ENCODE data around the gene PRPF40A.

The PRPF40A gene

DNA sequence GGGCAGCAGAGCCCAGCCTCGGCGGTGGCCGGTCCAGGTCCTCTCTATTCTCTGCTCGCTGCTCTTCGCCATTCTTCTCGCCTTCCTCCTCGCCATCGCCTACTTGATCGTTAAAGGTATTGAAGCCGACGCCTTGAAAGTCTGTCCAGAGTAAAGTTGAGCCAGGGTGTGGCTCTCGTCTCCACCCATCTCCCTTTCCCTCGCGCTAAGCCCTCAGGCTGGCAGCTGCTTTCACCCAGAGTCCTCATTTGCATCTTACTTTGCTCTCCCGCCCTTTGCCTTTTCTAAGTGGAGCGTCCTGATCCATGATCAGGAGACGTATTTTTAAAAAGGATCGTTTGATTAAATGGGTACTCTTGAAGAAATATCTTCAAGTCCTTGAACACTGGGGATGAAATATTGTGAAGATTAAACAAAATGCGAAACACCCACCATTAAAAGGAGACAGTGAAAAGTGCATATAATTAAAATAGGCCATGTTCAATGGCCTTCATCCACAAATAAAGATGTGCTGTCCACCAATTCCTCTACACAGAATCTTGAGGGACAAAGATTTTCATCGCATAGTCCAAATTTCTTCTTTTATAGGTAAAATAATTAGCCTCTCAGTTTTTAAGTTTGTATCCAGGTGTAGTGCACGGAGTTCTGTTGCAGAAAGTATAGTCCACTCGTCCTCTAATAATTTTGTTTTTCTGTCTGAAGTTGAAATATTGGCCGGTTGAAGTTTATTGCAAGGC, 1.8 kb upstream of the PRPF40A start:
- no peaks in the 10 kb centered on the region for H3K36me3 ChIP-seq (ENCODE audit: control insufficient read depth, insufficient read depth, low read length)
- TF ChIP-seq, protein P1, sequence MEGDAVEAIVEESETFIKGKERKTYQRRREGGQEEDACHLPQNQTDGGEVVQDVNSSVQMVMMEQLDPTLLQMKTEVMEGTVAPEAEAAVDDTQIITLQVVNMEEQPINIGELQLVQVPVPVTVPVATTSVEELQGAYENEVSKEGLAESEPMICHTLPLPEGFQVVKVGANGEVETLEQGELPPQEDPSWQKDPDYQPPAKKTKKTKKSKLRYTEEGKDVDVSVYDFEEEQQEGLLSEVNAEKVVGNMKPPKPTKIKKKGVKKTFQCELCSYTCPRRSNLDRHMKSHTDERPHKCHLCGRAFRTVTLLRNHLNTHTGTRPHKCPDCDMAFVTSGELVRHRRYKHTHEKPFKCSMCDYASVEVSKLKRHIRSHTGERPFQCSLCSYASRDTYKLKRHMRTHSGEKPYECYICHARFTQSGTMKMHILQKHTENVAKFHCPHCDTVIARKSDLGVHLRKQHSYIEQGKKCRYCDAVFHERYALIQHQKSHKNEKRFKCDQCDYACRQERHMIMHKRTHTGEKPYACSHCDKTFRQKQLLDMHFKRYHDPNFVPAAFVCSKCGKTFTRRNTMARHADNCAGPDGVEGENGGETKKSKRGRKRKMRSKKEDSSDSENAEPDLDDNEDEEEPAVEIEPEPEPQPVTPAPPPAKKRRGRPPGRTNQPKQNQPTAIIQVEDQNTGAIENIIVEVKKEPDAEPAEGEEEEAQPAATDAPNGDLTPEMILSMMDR (IDR thresholded peaks at IDR 0.05; ENCODE audit: insufficient read depth, low read length, poor library complexity, severe bottlenecking) = no peak
- H3K4me3 ChIP-seq (replicated peaks; ENCODE audit: low read depth, low read length) = peak overlapping the region; percentile 89
- no peak for DNase-seq (ENCODE audit: extremely low read depth, insufficient read length)
- H3K27me3 ChIP-seq (replicated peaks; ENCODE audit: control insufficient read depth, insufficient read depth, low read length) = no peaks in the 10 kb centered on the region

DNA sequence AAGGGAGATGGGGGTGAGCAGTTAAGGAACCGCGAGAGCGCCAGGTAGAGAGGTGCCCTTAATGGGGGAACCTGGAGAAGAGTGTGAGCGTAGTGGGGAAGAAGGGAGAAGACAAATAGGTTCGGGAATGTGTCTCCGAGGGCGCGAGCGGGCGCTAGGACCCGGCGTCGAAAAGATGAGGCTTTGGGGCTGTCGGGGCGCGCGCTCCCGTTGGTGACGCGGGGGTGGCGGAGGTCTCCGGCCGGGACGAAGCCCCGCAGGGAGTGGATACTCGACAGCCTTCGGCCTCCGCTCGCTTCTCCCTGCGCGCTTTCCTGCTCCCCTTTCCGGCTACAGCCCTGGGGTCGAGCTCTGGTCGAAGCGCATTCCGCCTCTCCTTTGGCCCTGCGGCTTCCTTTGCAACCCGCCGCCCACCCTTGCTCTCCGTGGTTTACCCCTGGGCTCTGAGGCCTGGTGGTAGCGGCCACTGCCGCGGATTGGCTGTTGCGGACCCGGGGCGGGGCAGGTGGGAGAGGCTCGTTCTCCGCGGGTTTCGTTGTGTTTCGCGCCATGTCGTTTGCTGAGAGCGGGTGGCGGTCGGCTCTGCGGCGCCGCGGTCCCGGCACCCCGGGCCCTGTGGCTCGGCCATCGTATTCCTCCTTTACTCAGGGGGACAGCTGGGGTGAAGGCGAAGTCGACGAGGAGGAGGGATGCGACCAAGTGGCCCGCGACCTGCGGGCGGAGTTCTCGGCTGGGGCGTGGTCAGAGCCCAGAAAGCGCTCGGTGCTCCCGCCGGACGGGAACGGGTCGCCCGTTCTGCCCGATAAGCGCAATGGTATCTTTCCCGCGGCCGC, 1.0 kb upstream of the PRPF40A start, which contains the start of gene ARL6IP6:
Gene ARL6IP6 (plus strand): TSS at position 545 of the 833 bp plus-strand sequence. CDS start 5 bp downstream, at position 550.
- peak; percentile 97 for DNase-seq (ENCODE audit: extremely low read depth, insufficient read length)
- no peaks in the 10 kb centered on the region for H3K36me3 ChIP-seq (ENCODE audit: control insufficient read depth, insufficient read depth, low read length)
- TF ChIP-seq, protein P1 (IDR thresholded peaks at IDR 0.05; ENCODE audit: insufficient read depth, low read length, poor library complexity, severe bottlenecking) = no peak
- H3K27me3 ChIP-seq (replicated peaks; ENCODE audit: control insufficient read depth, insufficient read depth, low read length) = no peaks in the 10 kb centered on the region
- peak within 1 kb of the TSS; percentile 89 for H3K4me3 ChIP-seq (replicated peaks; ENCODE audit: low read depth, low read length)

DNA sequence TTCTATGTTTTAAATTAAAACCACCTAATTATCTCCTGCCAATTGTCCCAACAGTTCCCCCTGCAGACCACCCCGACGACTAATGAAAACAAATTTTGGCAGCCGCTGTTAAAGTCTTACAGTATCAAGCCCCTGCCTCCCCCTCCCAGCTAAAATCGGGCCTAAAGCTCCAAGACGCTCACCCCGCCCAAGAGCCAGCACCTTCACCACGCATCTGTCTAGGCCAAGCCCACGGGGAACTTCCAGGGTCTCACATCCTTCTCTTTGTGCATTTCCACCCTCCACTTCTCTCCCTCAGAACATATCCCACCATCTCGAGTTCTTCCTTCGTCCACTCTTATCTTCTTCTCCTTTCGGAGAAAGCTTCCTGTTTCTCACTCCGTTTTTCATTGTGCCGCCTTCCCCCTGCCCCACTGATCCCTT, 445 bp downstream of the PRPF40A start:
- TF ChIP-seq, protein P1 (IDR thresholded peaks at IDR 0.05; ENCODE audit: insufficient read depth, low read length, poor library complexity, severe bottlenecking) = no peak
- no peaks in the 10 kb centered on the region; the same call in none of the 2 replicates for H3K36me3 ChIP-seq (ENCODE audit: control insufficient read depth, insufficient read depth, low read length)
- H3K27me3 ChIP-seq (replicated peaks; ENCODE audit: control insufficient read depth, insufficient read depth, low read length) = no peaks in the 10 kb centered on the region
- H3K4me3 ChIP-seq (replicated peaks; ENCODE audit: low read depth, low read length) = peak overlapping the region; percentile 89
- DNase-seq (ENCODE audit: extremely low read depth, insufficient read length) = no peak

GRCh38 chr2:152715854-152716428, 1.3 kb downstream of the PRPF40A start:
- DNase-seq (ENCODE audit: extremely low read depth, insufficient read length) = no peak
- H3K36me3 ChIP-seq (ENCODE audit: control insufficient read depth, insufficient read depth, low read length) = no peaks in the 10 kb centered on the region; the same call in none of the 2 replicates
- TF ChIP-seq, protein P1 (IDR thresholded peaks at IDR 0.05; ENCODE audit: insufficient read depth, low read length, poor library complexity, severe bottlenecking) = peak; percentile 71
- H3K4me3 ChIP-seq (replicated peaks; ENCODE audit: low read depth, low read length) = peak overlapping the region; percentile 89
- no peaks in the 10 kb centered on the region for H3K27me3 ChIP-seq (replicated peaks; ENCODE audit: control insufficient read depth, insufficient read depth, low read length)

- TF ChIP-seq, protein P1 (IDR thresholded peaks at IDR 0.05; ENCODE audit: insufficient read depth, low read length, poor library complexity, severe bottlenecking) = no peak
- H3K4me3 ChIP-seq (replicated peaks; ENCODE audit: low read depth, low read length) = no peak overlapping the region
- no peaks in the 10 kb centered on the region; the same call in none of the 2 replicates for H3K36me3 ChIP-seq (ENCODE audit: control insufficient read depth, insufficient read depth, low read length)
- no peaks in the 10 kb centered on the region for H3K27me3 ChIP-seq (replicated peaks; ENCODE audit: control insufficient read depth, insufficient read depth, low read length)
- no peak for DNase-seq (ENCODE audit: extremely low read depth, insufficient read length)
These were observed 2.1 kb downstream of the PRPF40A start for GRCh38 chr2:152715112-152715511.
